Hepatocyte (in vitro differentiated cells): ENCODE results near the gene MAMDC2. TPM values are rescaled to one million over a fixed set of nuclear protein-coding genes. Genes with fewer than 3 reads are reported as not detected.
A peak's percentile ranks its signal among the peaks of the same experiment; 100 is the strongest.

ENCODE experiments used
- DNase-seq: peaks from one replicate; pipeline ENCODE4 v3.0.0-alpha.2; 2016; ENCODE audit warnings: low spot score
- H2AFZ ChIP-seq: fragments of 200-600 bp; sonication (generic); 2 replicates; pipeline ENCODE4 v1.6.0; 2016; ENCODE audit warnings: antibody characterized with exemption, mild to moderate bottlenecking
- H3K27ac ChIP-seq: fragments of 200-600 bp; sonication (generic); 2 replicates; pipeline ENCODE4 v1.5.1; 2016; ENCODE audit warnings: mild to moderate bottlenecking
- H3K27me3 ChIP-seq: fragments of 200-600 bp; sonication (generic); 2 replicates; pipeline ENCODE4 v1.6.1; 2016
- H3K36me3 ChIP-seq: fragments of 200-600 bp; sonication (generic); replicated peaks from 2 replicates; pipeline ENCODE4 v1.5.1; 2016; ENCODE audit warnings: low read depth; ENCODE audit not compliant: insufficient read depth
- H3K4me1 ChIP-seq: fragments of 200-600 bp; sonication (generic); 2 replicates; pipeline ENCODE4 v1.5.1; 2016; ENCODE audit warnings: mild to moderate bottlenecking, moderate library complexity; ENCODE audit not compliant: insufficient read depth
- H3K4me2 ChIP-seq: fragments of 200-600 bp; sonication (generic); 2 replicates; pipeline ENCODE4 v1.6.0; 2016
- H3K4me3 ChIP-seq: fragments of 200-600 bp; sonication (generic); 2 replicates; pipeline ENCODE4 v1.5.1; 2016; ENCODE audit warnings: mild to moderate bottlenecking
- H3K79me2 ChIP-seq: fragments of 200-600 bp; sonication (generic); 2 replicates; pipeline ENCODE4 v1.6.0; 2017; ENCODE audit warnings: mild to moderate bottlenecking
- H3K9me2 ChIP-seq: fragments of 200-600 bp; sonication (generic); replicated peaks from 2 replicates; pipeline ENCODE4 v1.6.0; 2017; ENCODE audit warnings: mild to moderate bottlenecking; ENCODE audit not compliant: insufficient read depth
- H3K9me3 ChIP-seq: fragments of 200-600 bp; sonication (generic); 2 replicates; pipeline ENCODE4 v1.5.1; 2016; ENCODE audit warnings: low read depth, mild to moderate bottlenecking
- H4K20me1 ChIP-seq: fragments of 200-600 bp; sonication (generic); 2 replicates; pipeline ENCODE4 v1.6.0; 2016; ENCODE audit warnings: mild to moderate bottlenecking; ENCODE audit not compliant: insufficient read depth, poor library complexity, severe bottlenecking
- EZH2 ChIP-seq: fragments of 200-600 bp; sonication (generic); IDR thresholded peaks from 2 replicates; pipeline ENCODE4 v1.6.1; 2016; ENCODE audit warnings: antibody characterized with exemption, mild to moderate bottlenecking, borderline replicate concordance
- EZH2phosphoT487 ChIP-seq: fragments of 200-600 bp; sonication (generic); IDR thresholded peaks from one replicate; pipeline ENCODE4 v1.6.1; 2018; ENCODE audit warnings: antibody characterized with exemption, mild to moderate bottlenecking, low read depth, moderate library complexity; ENCODE audit not compliant: unreplicated experiment, severe bottlenecking
- WGBS: methylation state at CpG from one replicate; pipeline ENCODE4 v1.1.6; 2016; ENCODE audit warnings: low lambda C conversion rate; ENCODE audit errors: missing lambda C conversion rate; 5-methylcytosine and 5-hydroxymethylcytosine counted together
- polyA plus RNA-seq: library from polyadenylated mRNA; unstranded; fragments of >200 nt; fragmentation: Nextera tagmentation; extraction: Ambion mirVana; gene quantifications from 2 replicates; pipeline ENCODE4 v1.2.1, GENCODE V29; 2016
- total RNA-seq: library from RNA; depleted of rRNA; stranded (reverse); fragments of >200 nt; gene quantifications from 2 replicates; pipeline ENCODE4 v1.2.3, GENCODE V29; 2014
- TF ChIP-seq, protein P1 (sequence below): fragments of 200-600 bp; sonication (generic); IDR thresholded peaks from 2 replicates; pipeline ENCODE4 v1.5.1; 2016; ENCODE audit warnings: antibody characterized with exemption, mild to moderate bottlenecking; ENCODE audit not compliant: poor library complexity

Gene MAMDC2
- total and polyA plus RNA-seq, 2 experiments from 2014 or later, result 0.65 to 1.9 TPM

GRCh38 chr9:70040376-70040903 lies 3.2 kb upstream of the MAMDC2 start:
- H3K79me2 ChIP-seq, result no peaks in the 10 kb centered on the region
- peaks cover 26% of the 10 kb centered on the region for H3K27me3 ChIP-seq
- H3K9me2 ChIP-seq, result no peaks in the 10 kb centered on the region
- H3K4me1 ChIP-seq, result no peaks in the 10 kb centered on the region
- no peaks in the 10 kb centered on the region for H4K20me1 ChIP-seq
- WGBS, result 66% methylated on average over 3 of the region's 3 CpGs
- no peaks in the 10 kb centered on the region for H3K36me3 ChIP-seq
- no peak overlapping the region for H3K27ac ChIP-seq
- no peak overlapping the region for H3K4me2 ChIP-seq
- H2AFZ ChIP-seq, result no peak overlapping the region
- no peak for TF ChIP-seq EZH2
- TF ChIP-seq EZH2phosphoT487, result no peak
- no peak overlapping the region for H3K4me3 ChIP-seq
- no peaks in the 10 kb centered on the region for H3K9me3 ChIP-seq
- DNase-seq, result no peak

- Histone ChIP-seq H3K4me2 (no peak overlapping the region), H3K9me2 (no peaks in the 10 kb centered on the region), H4K20me1 (no peaks in the 10 kb centered on the region), H3K4me3 (no peak overlapping the region), H3K79me2 (no peaks in the 10 kb centered on the region), H2AFZ (no peak overlapping the region), H3K27ac (no peak overlapping the region), H3K4me1 (no peaks in the 10 kb centered on the region), H3K27me3 (peaks cover 27% of the 10 kb centered on the region), H3K36me3 (no peaks in the 10 kb centered on the region), H3K9me3 (no peaks in the 10 kb centered on the region)
- 93% methylated on average over 15 of the region's 15 CpGs for WGBS
- no peak for TF ChIP-seq EZH2phosphoT487
- TF ChIP-seq, protein P1, sequence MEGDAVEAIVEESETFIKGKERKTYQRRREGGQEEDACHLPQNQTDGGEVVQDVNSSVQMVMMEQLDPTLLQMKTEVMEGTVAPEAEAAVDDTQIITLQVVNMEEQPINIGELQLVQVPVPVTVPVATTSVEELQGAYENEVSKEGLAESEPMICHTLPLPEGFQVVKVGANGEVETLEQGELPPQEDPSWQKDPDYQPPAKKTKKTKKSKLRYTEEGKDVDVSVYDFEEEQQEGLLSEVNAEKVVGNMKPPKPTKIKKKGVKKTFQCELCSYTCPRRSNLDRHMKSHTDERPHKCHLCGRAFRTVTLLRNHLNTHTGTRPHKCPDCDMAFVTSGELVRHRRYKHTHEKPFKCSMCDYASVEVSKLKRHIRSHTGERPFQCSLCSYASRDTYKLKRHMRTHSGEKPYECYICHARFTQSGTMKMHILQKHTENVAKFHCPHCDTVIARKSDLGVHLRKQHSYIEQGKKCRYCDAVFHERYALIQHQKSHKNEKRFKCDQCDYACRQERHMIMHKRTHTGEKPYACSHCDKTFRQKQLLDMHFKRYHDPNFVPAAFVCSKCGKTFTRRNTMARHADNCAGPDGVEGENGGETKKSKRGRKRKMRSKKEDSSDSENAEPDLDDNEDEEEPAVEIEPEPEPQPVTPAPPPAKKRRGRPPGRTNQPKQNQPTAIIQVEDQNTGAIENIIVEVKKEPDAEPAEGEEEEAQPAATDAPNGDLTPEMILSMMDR, result no peak
- no peak for DNase-seq
Observed at GRCh38 chr9:70042461-70043215, 1.0 kb upstream of the MAMDC2 start.

DNA sequence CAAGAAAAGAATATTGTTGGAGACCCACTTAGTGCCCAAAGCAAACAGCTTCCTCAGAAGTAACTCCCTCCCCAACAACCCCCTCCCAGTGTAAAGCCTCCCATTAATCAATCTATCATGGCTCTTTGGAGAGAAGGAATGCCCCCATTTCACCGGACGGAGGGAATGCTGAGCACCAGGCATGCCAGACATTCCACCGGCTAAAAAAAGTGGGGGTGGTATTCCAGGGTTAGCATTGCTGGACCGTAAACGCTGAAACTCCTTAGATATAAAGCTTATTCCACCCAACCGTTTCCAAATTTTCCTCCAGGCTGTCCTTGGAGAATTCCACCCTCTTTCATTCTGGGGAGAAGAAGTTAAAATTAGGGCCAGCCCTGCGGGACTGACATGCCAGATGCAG lies 363 bp upstream of the MAMDC2 start:
- no peaks in the 10 kb centered on the region for H3K79me2 ChIP-seq
- peaks cover 27% of the 10 kb centered on the region for H3K27me3 ChIP-seq
- peak overlapping the region; percentile 42 for H2AFZ ChIP-seq
- no peaks in the 10 kb centered on the region for H3K4me1 ChIP-seq
- no peak overlapping the region for H3K27ac ChIP-seq
- 11% methylated on average over 7 of the region's 7 CpGs for WGBS
- no peaks in the 10 kb centered on the region for H3K9me3 ChIP-seq
- TF ChIP-seq EZH2phosphoT487, result no peak
- DNase-seq, result no peak
- no peak overlapping the region for H3K4me3 ChIP-seq
- no peaks in the 10 kb centered on the region for H3K36me3 ChIP-seq
- H4K20me1 ChIP-seq, result no peaks in the 10 kb centered on the region
- peak overlapping the region; percentile 87 for H3K4me2 ChIP-seq
- no peaks in the 10 kb centered on the region for H3K9me2 ChIP-seq

DNA sequence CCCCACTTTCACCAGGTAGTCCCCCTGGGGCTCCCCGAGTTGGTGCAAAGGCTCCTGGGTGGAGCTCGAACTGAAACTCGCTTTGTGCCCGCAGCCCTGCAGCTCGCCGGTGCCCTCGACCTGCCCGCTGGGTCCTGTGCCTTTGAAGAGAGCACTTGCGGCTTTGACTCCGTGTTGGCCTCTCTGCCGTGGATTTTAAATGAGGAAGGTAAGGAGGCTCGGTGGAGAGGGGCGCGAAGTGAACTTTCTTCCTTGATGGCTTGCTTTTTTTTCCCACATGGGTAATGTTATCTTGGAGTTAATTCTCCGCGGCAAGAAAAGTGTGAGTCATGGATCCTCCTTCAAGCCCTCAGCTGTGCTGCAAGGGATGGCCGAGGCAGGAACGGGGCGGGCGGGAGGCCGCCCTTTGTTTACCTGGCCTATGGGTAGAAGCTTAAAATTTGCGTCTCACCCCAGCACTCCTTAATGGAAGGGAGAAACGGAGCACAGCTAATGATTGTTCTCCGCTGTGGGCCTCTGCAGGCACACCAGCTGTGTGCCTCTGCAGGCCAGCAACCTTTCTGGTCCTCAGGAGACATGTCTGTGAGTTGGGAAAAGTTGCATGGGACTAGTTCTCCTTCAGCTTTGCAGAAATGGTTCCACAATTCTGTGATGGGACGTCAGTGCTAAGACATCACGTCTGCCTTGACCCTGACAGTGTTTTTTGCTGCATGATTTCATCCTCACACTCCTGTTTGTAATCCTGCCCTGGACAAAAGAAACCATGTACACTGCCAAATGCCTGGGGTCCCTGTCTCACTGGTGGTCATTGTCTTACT lies 1.1 kb downstream of the MAMDC2 start:
- Histone ChIP-seq H3K79me2 (no peaks in the 10 kb centered on the region), H3K9me2 (no peaks in the 10 kb centered on the region), H4K20me1 (no peaks in the 10 kb centered on the region), H3K27ac (no peak overlapping the region), H3K36me3 (no peaks in the 10 kb centered on the region), H3K9me3 (no peaks in the 10 kb centered on the region), H2AFZ (peak overlapping the region; percentile 42), H3K4me2 (peak overlapping the region; percentile 87), H3K4me3 (no peak overlapping the region), H3K27me3 (peaks cover 27% of the 10 kb centered on the region), H3K4me1 (no peaks in the 10 kb centered on the region)
- WGBS, result 18% methylated on average over 25 of the region's 26 CpGs
- peak; percentile 54 for DNase-seq
- TF ChIP-seq EZH2 (no peak), EZH2phosphoT487 (no peak)
- TF ChIP-seq, protein P1, result no peak
